ENCODE data around the gene HNRNPA0.

GRCh38 chr5:137758121-137758520, 4.0 kb upstream of the HNRNPA0 start:
- TF ChIP-seq POLR2A (IDR thresholded peaks at IDR 0.05) (no peak), CTCF (IDR thresholded peaks at IDR 0.05) (no peak)

Data from esophagus squamous epithelium (tissue), 4 donors.